ENCODE results near the gene POTEF.

DNA sequence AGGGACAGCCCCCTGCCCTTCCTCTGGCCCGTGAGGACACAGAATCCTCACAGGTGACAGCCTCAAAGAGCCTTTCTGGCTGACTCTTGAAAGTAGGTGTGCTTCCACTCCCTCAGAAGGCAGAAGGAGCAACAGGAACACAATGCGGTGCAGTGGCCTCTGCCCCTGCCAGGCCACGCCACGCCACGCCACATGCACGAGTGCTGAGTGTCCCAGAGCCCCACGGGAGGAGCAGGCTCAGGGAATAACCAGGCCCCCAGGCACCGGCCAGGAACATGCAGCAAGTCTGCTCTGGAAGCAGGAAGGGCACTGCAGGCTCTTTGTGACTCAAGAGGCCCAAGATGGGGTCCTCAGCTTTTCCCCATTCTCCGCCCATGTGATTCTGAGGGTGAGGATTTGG lies 33.9 kb upstream of the POTEF start:
- TF ChIP-seq, protein P1, sequence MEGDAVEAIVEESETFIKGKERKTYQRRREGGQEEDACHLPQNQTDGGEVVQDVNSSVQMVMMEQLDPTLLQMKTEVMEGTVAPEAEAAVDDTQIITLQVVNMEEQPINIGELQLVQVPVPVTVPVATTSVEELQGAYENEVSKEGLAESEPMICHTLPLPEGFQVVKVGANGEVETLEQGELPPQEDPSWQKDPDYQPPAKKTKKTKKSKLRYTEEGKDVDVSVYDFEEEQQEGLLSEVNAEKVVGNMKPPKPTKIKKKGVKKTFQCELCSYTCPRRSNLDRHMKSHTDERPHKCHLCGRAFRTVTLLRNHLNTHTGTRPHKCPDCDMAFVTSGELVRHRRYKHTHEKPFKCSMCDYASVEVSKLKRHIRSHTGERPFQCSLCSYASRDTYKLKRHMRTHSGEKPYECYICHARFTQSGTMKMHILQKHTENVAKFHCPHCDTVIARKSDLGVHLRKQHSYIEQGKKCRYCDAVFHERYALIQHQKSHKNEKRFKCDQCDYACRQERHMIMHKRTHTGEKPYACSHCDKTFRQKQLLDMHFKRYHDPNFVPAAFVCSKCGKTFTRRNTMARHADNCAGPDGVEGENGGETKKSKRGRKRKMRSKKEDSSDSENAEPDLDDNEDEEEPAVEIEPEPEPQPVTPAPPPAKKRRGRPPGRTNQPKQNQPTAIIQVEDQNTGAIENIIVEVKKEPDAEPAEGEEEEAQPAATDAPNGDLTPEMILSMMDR (optimal IDR thresholded peaks at IDR 0.05 in 1 of 3, IDR thresholded peaks at IDR 0.05 in 1 of 3, conservative IDR thresholded peaks at IDR 0.05 in 1 of 3; ENCODE audit: extremely low read depth in 1 of 3, insufficient read depth in 2 of 3, low read length in 3 of 3) = no peak
- TF ChIP-seq EZH2 (IDR thresholded peaks at IDR 0.05; ENCODE audit: low read length) = no peak

Measured in keratinocyte (primary cell).